Activated naive CD4-positive, alpha-beta T cell treated with anti-CD3 and anti-CD28 coated beads, Interleukin-2, amount 10 ng/mL, durations not matched to agents 7 days and 5 days (primary cell): ENCODE measurements around the gene CTSC.
"Not testable (repeated sequence)": the region's sequence is repeated elsewhere in the genome, so short reads cannot be mapped to it uniquely, and the experiment has no call there.

Experiments used
- CTCF ChIA-PET: fragments of 350-600 bp; sonication (Branson Sonifier 250); formaldehyde crosslinking; loops from one replicate; lab custom pipeline; 2021; ENCODE audit warnings: antibody characterized with exemption; lab: Charles Lee
- DNase-seq: peaks from one replicate; pipeline ENCODE4 v3.0.0-alpha.2; 2020
- H3K27ac Mint-ChIP-seq: one replicate; pipeline ENCODE4 v1.8.0; 2021; ENCODE audit warnings: mild to moderate bottlenecking, moderate library complexity, mixed read lengths
- H3K27me3 Mint-ChIP-seq: one replicate; pipeline ENCODE4 v1.8.0; 2021; ENCODE audit warnings: mild to moderate bottlenecking, mixed read lengths
- H3K36me3 Mint-ChIP-seq: one replicate; pipeline ENCODE4 v1.8.0; 2021; ENCODE audit warnings: mixed read lengths
- H3K4me1 Mint-ChIP-seq: one replicate; pipeline ENCODE4 v1.8.0; 2021; ENCODE audit warnings: mixed read lengths
- H3K4me3 Mint-ChIP-seq: one replicate; pipeline ENCODE4 v1.8.0; 2021; ENCODE audit warnings: mild to moderate bottlenecking, moderate library complexity, mixed read lengths
- H3K9me3 Mint-ChIP-seq: one replicate; pipeline ENCODE4 v1.8.0; 2021; ENCODE audit warnings: mixed read lengths

CTSC gene

DNA sequence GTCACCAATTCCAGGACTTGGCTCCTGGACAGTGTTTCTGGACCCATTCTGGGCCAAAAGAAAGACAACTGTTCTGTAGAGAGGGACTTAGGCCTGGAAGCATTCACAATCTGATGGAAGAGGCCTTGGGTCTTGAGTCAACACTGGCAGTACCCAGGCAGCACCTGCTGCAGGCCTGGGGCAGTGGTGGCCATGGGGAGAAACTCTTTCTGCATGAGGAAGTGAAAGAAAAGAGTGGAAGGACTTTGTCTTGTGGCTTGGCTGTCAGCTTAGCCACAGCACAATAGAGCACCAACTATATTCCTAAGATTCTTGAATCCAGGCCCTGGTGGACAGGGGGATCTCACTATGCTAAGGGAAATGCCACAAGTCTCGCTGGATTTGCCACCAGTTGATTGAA lies 70.6 kb downstream of the CTSC start:
- no peaks in the 10 kb centered on the region for H3K4me1 Mint-ChIP-seq
- H3K9me3 Mint-ChIP-seq, result peaks cover 5% of the 10 kb centered on the region
- no peak overlapping the region for H3K27ac Mint-ChIP-seq
- no peak for DNase-seq
- H3K36me3 Mint-ChIP-seq, result peaks cover 14% of the 10 kb centered on the region
- no peak overlapping the region for H3K4me3 Mint-ChIP-seq
- CTCF ChIA-PET, result no interaction called here
- no peaks in the 10 kb centered on the region for H3K27me3 Mint-ChIP-seq

GRCh38 chr11:88266157-88266556 lies 71.4 kb downstream of the CTSC start:
- H3K27ac Mint-ChIP-seq, result no peak overlapping the region
- H3K36me3 Mint-ChIP-seq, result peaks cover 14% of the 10 kb centered on the region
- H3K27me3 Mint-ChIP-seq, result no peaks in the 10 kb centered on the region
- H3K4me3 Mint-ChIP-seq, result no peak overlapping the region
- CTCF ChIA-PET, result no interaction called here
- H3K4me1 Mint-ChIP-seq, result no peaks in the 10 kb centered on the region
- no peak for DNase-seq
- peaks cover 9% of the 10 kb centered on the region for H3K9me3 Mint-ChIP-seq

DNA sequence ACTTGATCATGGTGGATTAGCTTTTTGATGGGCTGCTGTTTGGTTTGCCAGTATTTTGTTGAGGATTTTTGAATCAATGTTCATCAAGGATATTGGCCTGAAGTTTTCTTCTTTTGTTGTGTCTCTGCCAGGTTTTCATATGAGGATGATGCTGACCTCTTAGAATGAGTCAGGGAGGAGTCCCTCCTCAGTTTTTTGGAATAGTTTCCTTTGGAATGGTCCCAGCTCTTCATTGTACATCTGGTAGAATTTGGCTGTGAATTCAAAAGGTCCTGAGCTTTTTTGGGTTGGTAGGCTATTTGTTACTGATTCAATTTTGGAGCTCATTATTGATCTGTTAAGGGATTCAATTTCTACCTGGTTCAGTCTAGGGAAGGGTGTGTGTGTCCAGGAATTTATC lies 78.1 kb downstream of the CTSC start:
- no peak for DNase-seq
- H3K27ac Mint-ChIP-seq, result no peak overlapping the region
- peaks cover 9% of the 10 kb centered on the region for H3K36me3 Mint-ChIP-seq
- H3K9me3 Mint-ChIP-seq, result peaks cover 42% of the 10 kb centered on the region
- CTCF ChIA-PET, result interaction anchor here (1.3 kb wide), 1 partner anchor 29 kb away, joined by 3 read pairs; no protein-coding TSS in a partner anchor
- no peaks in the 10 kb centered on the region for H3K4me1 Mint-ChIP-seq
- H3K4me3 Mint-ChIP-seq, result no peak overlapping the region
- H3K27me3 Mint-ChIP-seq, result no peaks in the 10 kb centered on the region

GRCh38 chr11:88252208-88252607 lies 85.3 kb downstream of the CTSC start:
- no peak overlapping the region for H3K4me3 Mint-ChIP-seq
- CTCF ChIA-PET, result no interaction called here

DNA sequence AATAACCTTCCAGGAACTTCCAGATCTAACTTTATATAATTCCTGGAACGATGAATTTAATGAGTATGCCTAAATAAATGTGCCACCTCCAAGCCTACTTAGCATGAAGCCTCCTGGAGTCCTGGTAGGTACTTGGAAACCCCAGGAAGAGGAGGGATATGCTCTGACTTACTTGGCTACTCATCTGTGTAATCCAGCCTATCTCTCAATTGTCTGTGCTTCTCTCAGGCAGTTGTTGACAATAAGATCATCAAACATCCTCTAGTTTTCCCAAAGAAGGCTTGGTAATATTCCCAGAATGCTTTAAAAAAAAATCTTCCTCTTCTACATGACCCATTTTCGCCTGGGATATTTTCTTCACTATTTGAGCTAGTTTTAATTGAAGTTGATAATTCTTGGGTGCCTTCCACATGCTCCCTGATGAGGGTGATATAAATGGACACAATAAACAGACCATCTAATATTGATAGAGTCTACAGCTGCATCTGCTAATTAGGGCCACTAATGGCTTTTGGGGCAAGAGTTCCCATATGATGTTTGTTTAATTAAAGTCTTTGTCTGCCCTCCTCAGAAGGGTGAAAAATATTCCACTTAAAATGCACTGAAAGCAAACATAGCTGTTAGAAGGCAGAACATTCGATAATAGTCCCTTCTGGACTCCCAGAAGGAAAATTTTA lies 86.8 kb downstream of the CTSC start:
- Mint-ChIP-seq H3K4me1 (no peaks in the 10 kb centered on the region), H3K4me3 (no peak overlapping the region), H3K36me3 (no peaks in the 10 kb centered on the region), H3K27ac (no peak overlapping the region), H3K27me3 (no peaks in the 10 kb centered on the region), H3K9me3 (peaks cover 8% of the 10 kb centered on the region)
- CTCF ChIA-PET, result interaction anchor here (1.2 kb wide), 1 partner anchor 18 kb away, joined by 4 read pairs; no protein-coding TSS in a partner anchor
- DNase-seq, result no peak

More at GRCh38 chr11:88252208-88252607, 85.3 kb downstream of the CTSC start:
- no peak for DNase-seq
- Mint-ChIP-seq H3K27ac (no peak overlapping the region), H3K9me3 (peaks cover 9% of the 10 kb centered on the region), H3K4me1 (no peaks in the 10 kb centered on the region), H3K27me3 (no peaks in the 10 kb centered on the region), H3K36me3 (no peaks in the 10 kb centered on the region)

DNA sequence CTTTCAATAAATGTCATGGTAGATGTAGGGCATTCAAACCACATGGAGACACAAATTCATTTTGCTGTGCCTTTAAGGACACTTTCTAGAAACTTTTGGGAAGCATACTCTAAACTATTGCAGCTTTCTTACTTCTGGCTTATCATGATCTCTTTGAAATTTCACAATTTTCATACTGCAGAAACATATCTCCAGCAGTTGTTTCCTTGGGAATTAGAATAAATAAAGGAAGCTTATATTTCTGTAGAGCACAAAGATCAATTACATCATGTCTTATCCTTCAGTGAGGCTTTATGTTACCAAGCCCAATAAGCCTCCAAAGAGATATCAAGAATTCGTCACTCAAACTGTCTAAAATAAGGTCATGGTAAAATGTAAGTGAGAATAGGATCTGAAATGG lies 87.8 kb downstream of the CTSC start:
- Mint-ChIP-seq H3K36me3 (no peaks in the 10 kb centered on the region), H3K27me3 (no peaks in the 10 kb centered on the region), H3K9me3 (peaks cover 3% of the 10 kb centered on the region), H3K4me1 (no peaks in the 10 kb centered on the region), H3K4me3 (no peak overlapping the region), H3K27ac (no peak overlapping the region)
- CTCF ChIA-PET, result no interaction called here
- no peak for DNase-seq

DNA sequence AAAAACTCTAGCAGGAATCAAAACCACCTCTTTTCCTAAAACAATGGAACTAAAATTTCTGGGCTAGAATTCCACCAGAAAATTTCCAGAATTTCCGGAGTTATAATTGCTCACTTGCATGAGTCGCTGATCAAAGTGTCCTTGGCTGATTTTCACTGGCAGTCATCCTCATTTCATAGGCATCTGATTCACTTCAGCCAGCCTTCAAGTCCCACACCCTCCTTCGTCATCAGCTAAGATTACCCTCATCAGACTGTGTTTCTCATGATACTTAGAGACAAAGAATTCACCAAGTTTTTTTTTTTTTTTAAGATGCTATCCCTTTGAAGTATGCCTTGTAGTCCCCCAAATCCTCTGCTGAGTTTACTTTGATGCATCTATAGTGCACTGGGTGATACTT lies 90.8 kb downstream of the CTSC start:
- Mint-ChIP-seq H3K9me3 (peaks cover 8% of the 10 kb centered on the region), H3K4me1 (no peaks in the 10 kb centered on the region), H3K27me3 (no peaks in the 10 kb centered on the region), H3K27ac (no peak overlapping the region), H3K4me3 (no peak overlapping the region), H3K36me3 (no peaks in the 10 kb centered on the region)
- no peak for DNase-seq
- CTCF ChIA-PET, result no interaction called here

GRCh38 chr11:88245576-88245975 lies 92.0 kb downstream of the CTSC start:
- CTCF ChIA-PET, H3K36me3 Mint-ChIP-seq, H3K27me3 Mint-ChIP-seq, H3K9me3 Mint-ChIP-seq, H3K27ac Mint-ChIP-seq, DNase-seq, H3K4me3 Mint-ChIP-seq, H3K4me1 Mint-ChIP-seq: not testable (repeated sequence)
